Neural progenitor cell (in vitro differentiated cells): Measurements from ENCODE around the gene CHRNA7. TPM values are rescaled to one million over a fixed set of nuclear protein-coding genes. Genes with fewer than 3 reads are reported as not detected.

Source experiments
- DNase-seq: peaks from one replicate; pipeline ENCODE4 v3.0.0-alpha.2; 2016; ENCODE audit warnings: low spot score
- H2AFZ ChIP-seq: fragments of 200-600 bp; sonication (generic); replicated peaks from 2 replicates; pipeline ENCODE4 v1.6.1; 2016; ENCODE audit warnings: antibody characterized with exemption
- H3F3A ChIP-seq: fragments of 200-600 bp; sonication (generic); 2 replicates; pipeline ENCODE4 v1.6.1; 2016; ENCODE audit warnings: antibody characterized with exemption, low read depth
- H3K27ac ChIP-seq: fragments of 200-600 bp; sonication (generic); 2 replicates; pipeline ENCODE4 v1.5.1; 2016; ENCODE audit warnings: mild to moderate bottlenecking
- H3K27me3 ChIP-seq: fragments of 200-600 bp; sonication (generic); 2 replicates; pipeline ENCODE4 v1.6.1; 2016; ENCODE audit warnings: mild to moderate bottlenecking, moderate library complexity
- H3K36me3 ChIP-seq: fragments of 200-600 bp; sonication (generic); 2 replicates; pipeline ENCODE4 v1.5.1; 2016
- H3K4me1 ChIP-seq: fragments of 200-600 bp; sonication (generic); 2 replicates; pipeline ENCODE4 v1.6.1; 2016; ENCODE audit warnings: mixed run types
- H3K4me2 ChIP-seq: fragments of 200-600 bp; sonication (generic); 2 replicates; pipeline ENCODE4 v1.6.1; 2016
- H3K4me3 ChIP-seq: fragments of 200-600 bp; sonication (generic); 2 replicates; pipeline ENCODE4 v1.5.1; 2016
- H3K79me2 ChIP-seq: fragments of 200-600 bp; sonication (generic); 2 replicates; pipeline ENCODE4 v1.6.1; 2016; ENCODE audit warnings: low read depth
- H3K9ac ChIP-seq: fragments of 200-600 bp; sonication (generic); 2 replicates; pipeline ENCODE4 v1.6.1; 2016
- H3K9me3 ChIP-seq: fragments of 200-600 bp; sonication (generic); 2 replicates; pipeline ENCODE4 v1.5.1; 2016; ENCODE audit warnings: low read depth
- H4K20me1 ChIP-seq: fragments of 200-600 bp; sonication (generic); 2 replicates; pipeline ENCODE4 v1.6.1; 2016; ENCODE audit warnings: low read depth
- H3K27ac Mint-ChIP-seq: 3 replicates; pipeline ENCODE4 v1.8.0; 2021; ENCODE audit warnings: mixed read lengths
- H3K27me3 Mint-ChIP-seq: 2 replicates; pipeline ENCODE4 v1.8.0; 2022; ENCODE audit warnings: low read depth, mild to moderate bottlenecking, inconsistent platforms, moderate library complexity, mixed read lengths; ENCODE audit not compliant: insufficient read depth
- H3K36me3 Mint-ChIP-seq: 3 replicates; pipeline ENCODE4 v1.8.0; 2021; ENCODE audit warnings: mixed read lengths
- H3K4me1 Mint-ChIP-seq: 3 replicates; pipeline ENCODE4 v1.8.0; 2021; ENCODE audit warnings: mixed read lengths
- H3K4me3 Mint-ChIP-seq: 3 replicates; pipeline ENCODE4 v1.8.0; 2021; ENCODE audit warnings: mild to moderate bottlenecking, moderate library complexity, mixed read lengths
- H3K9me3 Mint-ChIP-seq: 3 replicates; pipeline ENCODE4 v1.8.0; 2020; ENCODE audit warnings: mixed read lengths
- CTCF ChIP-seq: fragments of 200-600 bp; sonication (generic); IDR thresholded peaks from 2 replicates; pipeline ENCODE4 v1.5.1; 2017; ENCODE audit warnings: antibody characterized with exemption, mild to moderate bottlenecking
- EZH2 ChIP-seq: fragments of 200-600 bp; sonication (generic); IDR thresholded peaks from 2 replicates; pipeline ENCODE4 v1.6.1; 2017; ENCODE audit warnings: antibody characterized with exemption, mild to moderate bottlenecking, moderate library complexity
- EZH2phosphoT487 ChIP-seq: fragments of 200-600 bp; sonication (generic); IDR thresholded peaks from 2 replicates; pipeline ENCODE4 v1.6.1; 2017; ENCODE audit warnings: antibody characterized with exemption
- small RNA-seq: library from RNA; depleted of rRNA; stranded (forward); fragments of <200 nt; gene quantifications from one replicate; pipeline ENCODE3, GENCODE V24; 2015
- total RNA-seq: library from RNA; depleted of rRNA; stranded (reverse); fragments of >200 nt; gene quantifications from 2 replicates; pipeline ENCODE4 v1.2.3, GENCODE V29; 2015; ENCODE audit warnings: low replicate concordance

CHRNA7 gene
- total RNA-seq, 1 donor from 2014 or later, result 14.0 TPM

GRCh38 chr15:32218666-32219065 is 188.4 kb downstream of the CHRNA7 start:
- Histone ChIP-seq H4K20me1 (no peaks in the 10 kb centered on the region), H3K4me3 (no peak overlapping the region), H3K36me3 (no peaks in the 10 kb centered on the region), H3K4me1 (no peaks in the 10 kb centered on the region), H3K9me3 (no peaks in the 10 kb centered on the region), H2AFZ (no peak overlapping the region), H3K27me3 (no peaks in the 10 kb centered on the region), H3K79me2 (no peaks in the 10 kb centered on the region), H3K9ac (no peak overlapping the region), H3K27ac (no peak overlapping the region), H3K4me2 (no peak overlapping the region), H3F3A (no peaks in the 10 kb centered on the region)
- peaks cover 13% of the 10 kb centered on the region for H3K9me3 Mint-ChIP-seq
- H3K27me3 Mint-ChIP-seq, result no peaks in the 10 kb centered on the region
- peaks cover 8% of the 10 kb centered on the region for H3K4me1 Mint-ChIP-seq
- H3K27ac Mint-ChIP-seq, result no peak overlapping the region
- H3K4me3 Mint-ChIP-seq, result no peak overlapping the region
- H3K36me3 Mint-ChIP-seq, result peaks cover 1% of the 10 kb centered on the region
- no peak for DNase-seq
- TF ChIP-seq EZH2 (no peak), EZH2phosphoT487 (no peak), CTCF (no peak)

Small RNA genes within 50 kb of the gene (small RNA-seq; reads per million reads assigned to genes)
- gene RF00019, result not detected

Other genes starting within 250 kb of the CHRNA7 start
- gene OTUD7A, start 159.8 kb upstream of the CHRNA7 start, total RNA-seq, result 0.39 and 1.5 TPM in 2 replicates